ENCODE results near the gene EMSY. TPM values are rescaled to one million over a fixed set of nuclear protein-coding genes. Genes with fewer than 3 reads are reported as not detected.

The EMSY gene
- total and polyA plus RNA-seq, 9 of the 15 experiments (the other 6 are each of a cell fraction or from before 2014, with no cell fraction given) = 12.7 to 25.4 (median 17.9) TPM

GRCh38 chr11:76493626-76494539 lies 49.1 kb downstream of the EMSY start (continued):
- TF ChIP-seq BRF2 (IDR thresholded peaks at IDR 0.05; ENCODE audit: borderline replicate concordance, insufficient read depth, insufficient read length) (no peak), HOXB6 (CRISPR knock-in tag; IDR thresholded peaks at IDR 0.05; ENCODE audit: borderline replicate concordance) (no peak), CHCHD3 (CRISPR knock-in tag; IDR thresholded peaks at IDR 0.05) (no peak)

GRCh38 chr11:76495019-76495418 lies 50.2 kb downstream of the EMSY start:
- Histone ChIP-seq H3K4me2 (ENCODE audit: insufficient read depth, low read length) (no peak overlapping the region), H3K4me1 (replicated peaks in 1 of 2; ENCODE audit: control insufficient read depth in 2 of 2, insufficient read depth in 2 of 2, low read length in 2 of 2) (no peaks in the 10 kb centered on the region), H3K79me2 (ENCODE audit: control insufficient read depth, insufficient read depth, low read length) (no peaks in the 10 kb centered on the region), H3K9ac (ENCODE audit: insufficient read depth in 1 of 2, low read depth in 2 of 2, low read length in 2 of 2) (no peak overlapping the region), H2AFZ (ENCODE audit: low read depth, low read length) (no peak overlapping the region), H3K4me3 (no peak overlapping the region), H3K27ac (ENCODE audit: extremely low read depth, low read depth, low read length) (no peak overlapping the region), H3K9me1 (ENCODE audit: control insufficient read depth, insufficient read depth, low read length) (no peaks in the 10 kb centered on the region), H4K20me1 (replicated peaks; ENCODE audit: control insufficient read depth, insufficient read depth, low read length) (no peaks in the 10 kb centered on the region; the same call in 1 of the 2 replicates), H3K27me3 (ENCODE audit: control insufficient read depth in 2 of 2, insufficient read depth in 2 of 2, low read length in 2 of 2) (no peaks in the 10 kb centered on the region), H3K36me3 (ENCODE audit: control insufficient read depth, insufficient read depth, low read length) (peaks cover 39% of the 10 kb centered on the region), H3K9me3 (replicated peaks; ENCODE audit: control insufficient read depth, insufficient read depth, low read depth, low read length) (no peaks in the 10 kb centered on the region)
- FAIRE-seq (no peak), DNase-seq (ENCODE audit: extremely low read depth in 1 of 4, low spot score in 3 of 4) (no peak), ATAC-seq (no peak)
- no TSS peak for BruUV-seq (replicated peaks)
- POLR2A ChIA-PET = no interaction called here
- in situ Hi-C loops (cut with MboI) = no loop called here
- CTCF ChIA-PET (ENCODE audit: low intra/inter-chr PET ratio) = no interaction called here
- intact Hi-C loops (cut with micrococcal nuclease) = no loop called here
- WGBS (ENCODE audit: insufficient coverage, low coverage, missing lambda C conversion rate) = 77% methylated on average over 3 of the region's 3 CpGs
- no peak for TF ChIP-seq E2F8 (IDR thresholded peaks at IDR 0.05; ENCODE audit: low read depth, partially characterized antibody)
- TF ChIP-seq PTRF (tag; IDR thresholded peaks at IDR 0.05) = no peak
- TF ChIP-seq XRCC4 (IDR thresholded peaks at IDR 0.05; ENCODE audit: extremely low read depth, insufficient read depth, insufficient read length) = no peak
- TF ChIP-seq EP300 (IDR thresholded peaks at IDR 0.05; ENCODE audit: low read length) = no peak
- TF ChIP-seq ZNF24 (IDR thresholded peaks at IDR 0.05) = no peak
- TF ChIP-seq, protein P1, sequence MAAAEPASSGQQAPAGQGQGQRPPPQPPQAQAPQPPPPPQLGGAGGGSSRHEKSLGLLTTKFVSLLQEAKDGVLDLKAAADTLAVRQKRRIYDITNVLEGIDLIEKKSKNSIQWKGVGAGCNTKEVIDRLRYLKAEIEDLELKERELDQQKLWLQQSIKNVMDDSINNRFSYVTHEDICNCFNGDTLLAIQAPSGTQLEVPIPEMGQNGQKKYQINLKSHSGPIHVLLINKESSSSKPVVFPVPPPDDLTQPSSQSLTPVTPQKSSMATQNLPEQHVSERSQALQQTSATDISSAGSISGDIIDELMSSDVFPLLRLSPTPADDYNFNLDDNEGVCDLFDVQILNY (CRISPR knock-in tag; IDR thresholded peaks at IDR 0.05) = no peak
- TF ChIP-seq ZC3H8 (IDR thresholded peaks at IDR 0.05) = no peak
- no peak for TF ChIP-seq ZNF511 (CRISPR knock-in tag; IDR thresholded peaks at IDR 0.05)

Data from K562 (cell line).